ENCODE measurements around the gene STAT1. TPM values are rescaled to one million over a fixed set of nuclear protein-coding genes. Genes with fewer than 3 reads are reported as not detected.

STAT1 gene
- total and polyA plus RNA-seq, 9 of the 15 experiments (the other 6 are each of a cell fraction or from before 2014, with no cell fraction given), result 8.7 to 34.4 (median 26.8) TPM

GRCh38 chr2:191020742-191021381, 6.9 kb upstream of the STAT1 start (continued):
- TF ChIP-seq RBFOX2 (IDR thresholded peaks at IDR 0.05; ENCODE audit: low read depth, low read length) (peak; percentile 39; the same call in 1 of the 2 replicates), STAT6 (CRISPR knock-in tag; IDR thresholded peaks at IDR 0.05) (no peak), SPI1 (IDR thresholded peaks at IDR 0.05; ENCODE audit: borderline replicate concordance, low read depth, low read length) (no peak), ZNF280B (CRISPR knock-in tag; IDR thresholded peaks at IDR 0.05) (no peak), ZNF639 (CRISPR knock-in tag; conservative IDR thresholded peaks at IDR 0.05 in 1 of 2, IDR thresholded peaks at IDR 0.05 in 1 of 2) (peak in 1 of 2 experiments; percentile 62; a peak in 2 of 4 replicates), ZSCAN32 (CRISPR knock-in tag; IDR thresholded peaks at IDR 0.05) (no peak), ZNF644 (tag; IDR thresholded peaks at IDR 0.05; ENCODE audit: low read depth) (0 out of 2 replicates have a peak, but pooled peaks have one; percentile 32), TBP (optimal IDR thresholded peaks at IDR 0.05; ENCODE audit: low read depth, low read length) (peak; percentile 44), BRD4 (IDR thresholded peaks at IDR 0.05) (no peak), ZBTB11 (CRISPR knock-in tag; IDR thresholded peaks at IDR 0.05) (peak in 1 of 3 experiments; percentile 58; a peak in 1 of 6 replicates), TSC22D4 (tag; IDR thresholded peaks at IDR 0.05) (no peak), OTX1 (CRISPR knock-in tag; IDR thresholded peaks at IDR 0.05) (no peak), E2F5 (CRISPR knock-in tag; IDR thresholded peaks at IDR 0.05) (0 out of 2 replicates have a peak, but pooled peaks have one; percentile 14), PKNOX1 (IDR thresholded peaks at IDR 0.05) (no peak), SRSF9 (IDR thresholded peaks at IDR 0.05; ENCODE audit: borderline replicate concordance, low read depth, low read length) (no peak)

Measured in K562 (cell line).